SH-SY5Y (cell line): Measurements from ENCODE around the gene EXOSC5.

ENCODE experiments used
- GATA2 ChIP-seq: IDR thresholded peaks from 2 replicates; pipeline ENCODE4 v1.6.1; 2011; ENCODE audit warnings: mild to moderate bottlenecking, low read depth, low read length
- GATA3 ChIP-seq: IDR thresholded peaks from 2 replicates; pipeline ENCODE4 v1.6.1; 2011; ENCODE audit warnings: low read depth, mild to moderate bottlenecking, low read length, moderate library complexity

DNA sequence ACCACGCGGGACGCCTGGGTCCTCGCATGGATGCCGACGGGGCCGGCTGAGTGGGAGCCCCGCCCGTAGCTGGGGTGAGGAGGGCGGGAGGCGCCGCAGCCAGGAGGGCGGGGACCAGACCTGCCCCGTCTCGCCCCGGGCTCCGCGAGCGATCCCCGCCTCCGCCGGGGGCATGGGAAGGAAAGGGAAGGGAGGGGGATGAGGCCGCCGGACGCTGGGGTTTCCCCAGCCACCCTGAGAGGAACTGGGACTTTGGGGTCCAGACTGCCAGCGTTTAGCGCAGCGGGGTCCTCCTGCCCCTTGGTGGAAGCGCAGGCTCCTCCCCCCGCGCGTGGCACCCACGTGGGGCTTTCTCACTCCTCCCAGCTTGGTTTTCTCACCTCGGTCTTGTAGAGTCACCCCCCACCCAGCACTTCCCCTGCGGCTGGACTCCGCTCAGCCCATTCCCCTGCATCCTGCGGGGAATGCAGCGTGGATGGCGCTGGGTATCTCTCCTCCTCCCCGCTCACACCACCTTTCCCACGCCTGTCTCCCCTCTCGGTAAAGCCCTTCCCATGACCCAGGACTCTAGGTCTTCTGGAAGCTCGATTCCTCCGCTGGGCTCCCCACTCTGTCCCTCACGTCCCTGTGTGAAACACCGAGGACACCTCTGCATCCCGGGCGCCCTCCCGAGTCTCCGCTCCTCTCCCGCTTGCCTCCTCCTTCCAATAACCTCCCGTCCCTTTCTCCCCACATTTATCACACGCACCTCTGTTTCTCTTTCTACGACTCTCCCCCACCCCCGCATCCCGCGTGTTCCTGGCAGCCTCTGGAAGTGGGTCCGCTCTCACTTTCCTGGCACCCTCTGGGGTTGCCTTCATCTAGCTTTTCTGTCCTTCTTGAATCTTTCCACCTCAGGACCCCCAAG lies 45.6 kb downstream of the EXOSC5 start:
- TF ChIP-seq GATA2 (no peak), GATA3 (no peak)
